NB4 (cell line): ENCODE data around the gene NID2.

Experiments used
- POLR2A ChIP-seq: IDR thresholded peaks from 2 replicates; pipeline ENCODE4 v1.6.1; 2011; ENCODE audit warnings: mild to moderate bottlenecking; ENCODE audit not compliant: insufficient read length; ENCODE audit errors: extremely low read depth
- TF ChIP-seq, protein P1 (sequence below): IDR thresholded peaks from one replicate; pipeline ENCODE4 v1.5.1; 2012; ENCODE audit warnings: low read depth, low read length

DNA sequence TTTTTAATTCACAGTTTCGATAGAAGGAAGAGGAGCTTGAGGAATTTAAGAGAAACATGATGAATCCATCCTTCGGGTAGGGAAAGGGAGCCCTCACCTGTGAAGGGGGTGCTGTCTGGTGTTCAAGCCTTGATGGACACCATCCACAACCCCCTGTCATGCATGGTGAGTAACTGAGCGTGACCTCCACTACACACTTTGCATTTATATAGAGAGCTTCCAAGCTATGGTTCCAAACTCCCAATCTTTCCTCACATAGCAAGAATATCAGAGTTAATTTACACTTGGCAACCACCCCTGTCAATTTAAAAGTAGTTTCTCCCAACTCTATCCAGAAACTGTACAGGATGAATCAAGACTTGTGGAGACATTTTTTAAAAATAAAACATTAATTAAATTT is 13.1 kb upstream of the NID2 start:
- TF ChIP-seq, protein P1, sequence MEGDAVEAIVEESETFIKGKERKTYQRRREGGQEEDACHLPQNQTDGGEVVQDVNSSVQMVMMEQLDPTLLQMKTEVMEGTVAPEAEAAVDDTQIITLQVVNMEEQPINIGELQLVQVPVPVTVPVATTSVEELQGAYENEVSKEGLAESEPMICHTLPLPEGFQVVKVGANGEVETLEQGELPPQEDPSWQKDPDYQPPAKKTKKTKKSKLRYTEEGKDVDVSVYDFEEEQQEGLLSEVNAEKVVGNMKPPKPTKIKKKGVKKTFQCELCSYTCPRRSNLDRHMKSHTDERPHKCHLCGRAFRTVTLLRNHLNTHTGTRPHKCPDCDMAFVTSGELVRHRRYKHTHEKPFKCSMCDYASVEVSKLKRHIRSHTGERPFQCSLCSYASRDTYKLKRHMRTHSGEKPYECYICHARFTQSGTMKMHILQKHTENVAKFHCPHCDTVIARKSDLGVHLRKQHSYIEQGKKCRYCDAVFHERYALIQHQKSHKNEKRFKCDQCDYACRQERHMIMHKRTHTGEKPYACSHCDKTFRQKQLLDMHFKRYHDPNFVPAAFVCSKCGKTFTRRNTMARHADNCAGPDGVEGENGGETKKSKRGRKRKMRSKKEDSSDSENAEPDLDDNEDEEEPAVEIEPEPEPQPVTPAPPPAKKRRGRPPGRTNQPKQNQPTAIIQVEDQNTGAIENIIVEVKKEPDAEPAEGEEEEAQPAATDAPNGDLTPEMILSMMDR = no peak
- no peak for TF ChIP-seq POLR2A
